ENCODE data around the gene SEMA6A.

The SEMA6A gene

DNA sequence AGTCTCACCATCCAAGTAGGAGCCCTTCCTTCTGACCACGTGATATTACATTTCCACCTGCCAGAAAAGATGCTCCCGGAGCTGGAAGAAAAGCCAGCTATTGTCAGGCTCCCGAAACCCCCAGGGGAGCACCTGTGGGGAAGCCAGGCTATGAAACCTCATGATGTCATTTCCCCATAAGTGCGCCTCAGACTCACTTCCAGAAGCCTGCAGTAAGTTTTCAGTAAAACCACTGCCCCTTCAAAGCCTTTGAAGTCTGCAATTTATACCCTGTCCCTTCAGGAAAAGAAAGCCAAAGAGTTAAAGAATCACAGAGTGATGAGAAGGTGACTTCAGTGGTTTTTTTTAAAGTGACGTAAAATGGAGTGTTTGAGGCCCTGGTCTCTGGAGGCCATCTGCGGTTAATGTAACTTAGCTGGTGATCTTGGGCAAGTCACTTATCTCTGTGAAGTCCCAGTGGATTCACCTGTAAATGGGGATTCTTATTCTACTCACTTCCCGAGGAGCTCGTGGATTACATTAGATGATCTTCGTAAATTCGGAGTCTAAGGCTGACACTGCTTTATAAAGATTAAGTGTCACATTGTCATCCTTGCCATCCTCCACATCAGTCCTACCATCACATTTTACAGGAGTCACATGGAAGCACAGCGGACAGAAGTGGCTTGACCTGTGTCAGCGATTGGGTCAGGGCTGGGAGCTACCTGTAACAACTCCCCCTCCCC lies 2.6 kb upstream of the SEMA6A start:
- no peak for DNase-seq (ENCODE audit: low read depth)

DNA sequence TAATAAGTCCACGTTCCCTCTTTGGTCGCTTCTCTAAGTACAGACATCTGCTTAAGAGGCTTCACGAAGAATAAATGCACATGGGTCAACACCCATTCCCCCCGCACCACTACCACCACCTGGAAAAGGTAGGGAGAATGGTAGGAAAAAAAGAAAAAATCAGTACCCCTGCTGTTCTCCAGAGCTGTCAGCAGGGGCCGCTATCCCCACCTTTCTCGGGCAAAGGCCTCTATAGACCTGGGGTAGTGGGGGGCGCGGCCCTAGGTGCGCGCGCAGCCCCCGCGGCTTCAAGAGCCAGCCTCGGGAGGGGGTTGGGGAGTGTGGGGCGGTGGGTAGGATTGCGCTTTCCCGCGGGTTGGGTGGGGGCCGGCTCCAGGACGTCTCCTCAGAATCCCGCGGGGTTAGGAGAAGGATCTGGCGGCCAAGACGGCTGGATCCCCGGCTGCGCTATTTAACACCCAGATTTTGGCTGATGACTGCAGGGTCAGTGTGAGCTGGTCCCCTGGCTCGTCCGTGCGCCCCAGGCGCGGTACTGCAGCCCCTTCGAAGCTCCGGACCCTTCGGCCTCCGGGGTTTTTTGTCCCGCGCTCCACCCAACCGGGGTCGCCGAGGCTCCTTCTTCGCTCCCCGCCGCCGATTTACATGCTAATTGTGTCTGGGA lies 1.6 kb upstream of the SEMA6A start:
- peak; percentile 47 for DNase-seq (ENCODE audit: low read depth)

DNA sequence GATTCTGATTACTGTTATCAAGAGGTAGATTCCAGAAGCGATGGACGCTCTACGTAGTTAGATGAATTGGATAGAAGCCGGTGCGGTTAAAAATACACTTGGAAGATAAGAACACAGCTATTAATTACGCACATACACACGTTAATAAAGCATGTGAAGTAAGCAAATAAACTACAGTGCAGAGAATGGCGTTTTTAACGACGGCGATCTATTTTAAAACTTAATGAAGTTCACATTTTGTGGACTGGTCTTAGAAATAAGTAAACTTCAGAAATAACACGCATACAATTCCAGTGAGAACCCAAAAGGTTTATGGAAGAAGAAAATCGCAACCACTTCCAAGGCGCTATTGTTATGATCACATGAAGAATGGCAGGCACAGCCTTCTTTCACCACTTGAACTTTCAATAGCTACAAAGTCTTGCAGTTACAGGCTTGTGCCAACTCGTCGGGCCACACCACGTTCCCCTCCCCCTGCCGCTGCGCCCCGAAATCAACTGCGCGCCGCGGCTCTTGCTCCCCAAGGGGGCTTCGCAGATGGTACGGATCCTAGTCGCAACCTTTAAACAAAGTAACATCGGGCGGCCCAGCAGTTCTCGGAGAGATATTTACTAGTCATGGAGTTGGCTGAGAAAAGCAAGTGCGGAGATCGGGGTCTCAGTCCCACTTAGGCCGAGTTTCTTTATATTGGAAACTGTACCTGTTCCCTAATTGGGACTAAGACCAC lies 866 bp upstream of the SEMA6A start:
- DNase-seq (ENCODE audit: low read depth): peak; percentile 11

DNA sequence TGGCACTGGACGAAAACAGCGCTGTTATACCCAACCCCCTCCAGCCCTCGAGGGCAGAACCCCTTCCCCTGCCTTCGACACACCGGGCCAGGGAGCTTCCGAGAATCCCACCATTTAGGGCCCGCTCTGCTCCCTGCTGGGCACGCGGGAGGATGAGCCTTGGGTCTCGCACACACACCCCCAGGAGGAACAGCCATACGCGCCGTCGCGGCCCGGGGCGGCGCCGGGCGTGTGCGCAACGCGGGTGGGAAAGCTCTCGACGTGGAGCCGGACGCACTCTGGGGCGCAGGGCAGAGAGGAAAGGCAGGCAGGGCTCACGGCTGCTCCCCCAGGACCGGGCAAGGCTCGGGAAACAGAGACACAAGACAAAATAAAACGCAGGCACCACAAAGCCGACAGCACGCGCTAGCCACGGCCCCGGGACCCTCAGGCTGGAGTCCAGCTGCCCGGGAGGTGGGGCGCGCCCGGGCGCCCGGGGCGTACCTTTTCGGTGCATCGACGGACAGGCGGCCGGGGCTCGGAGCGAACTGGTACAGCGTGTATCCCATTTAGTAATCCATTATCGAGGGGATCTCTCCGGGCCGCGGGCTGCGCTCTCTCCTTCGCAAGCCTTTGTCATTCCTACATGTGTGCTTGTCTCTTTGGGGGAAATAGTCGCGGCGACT lies 789 bp downstream of the SEMA6A start:
- DNase-seq (ENCODE audit: low read depth): no peak

DNA sequence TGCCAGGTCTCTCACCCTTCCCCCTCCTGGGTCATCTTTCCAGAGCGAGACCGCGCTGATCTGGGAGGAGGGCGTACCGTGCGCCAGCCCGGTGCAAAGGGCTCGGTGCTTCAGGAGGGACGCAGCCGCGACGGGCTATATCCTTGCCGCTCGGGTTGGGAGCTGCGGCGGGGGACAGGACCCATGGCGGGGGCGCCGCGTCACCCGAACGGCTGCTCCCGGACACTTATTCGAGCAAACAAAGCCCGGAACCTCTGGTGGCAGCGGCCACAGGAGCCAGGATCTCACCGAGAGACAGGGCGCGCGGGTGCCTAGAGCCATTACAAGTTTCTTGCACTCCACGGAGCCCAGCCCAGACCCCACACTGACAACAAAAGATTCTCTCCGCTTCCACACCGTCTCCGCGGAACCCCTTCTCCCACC lies 1.3 kb downstream of the SEMA6A start:
- no peak for DNase-seq (ENCODE audit: low read depth)

DNA sequence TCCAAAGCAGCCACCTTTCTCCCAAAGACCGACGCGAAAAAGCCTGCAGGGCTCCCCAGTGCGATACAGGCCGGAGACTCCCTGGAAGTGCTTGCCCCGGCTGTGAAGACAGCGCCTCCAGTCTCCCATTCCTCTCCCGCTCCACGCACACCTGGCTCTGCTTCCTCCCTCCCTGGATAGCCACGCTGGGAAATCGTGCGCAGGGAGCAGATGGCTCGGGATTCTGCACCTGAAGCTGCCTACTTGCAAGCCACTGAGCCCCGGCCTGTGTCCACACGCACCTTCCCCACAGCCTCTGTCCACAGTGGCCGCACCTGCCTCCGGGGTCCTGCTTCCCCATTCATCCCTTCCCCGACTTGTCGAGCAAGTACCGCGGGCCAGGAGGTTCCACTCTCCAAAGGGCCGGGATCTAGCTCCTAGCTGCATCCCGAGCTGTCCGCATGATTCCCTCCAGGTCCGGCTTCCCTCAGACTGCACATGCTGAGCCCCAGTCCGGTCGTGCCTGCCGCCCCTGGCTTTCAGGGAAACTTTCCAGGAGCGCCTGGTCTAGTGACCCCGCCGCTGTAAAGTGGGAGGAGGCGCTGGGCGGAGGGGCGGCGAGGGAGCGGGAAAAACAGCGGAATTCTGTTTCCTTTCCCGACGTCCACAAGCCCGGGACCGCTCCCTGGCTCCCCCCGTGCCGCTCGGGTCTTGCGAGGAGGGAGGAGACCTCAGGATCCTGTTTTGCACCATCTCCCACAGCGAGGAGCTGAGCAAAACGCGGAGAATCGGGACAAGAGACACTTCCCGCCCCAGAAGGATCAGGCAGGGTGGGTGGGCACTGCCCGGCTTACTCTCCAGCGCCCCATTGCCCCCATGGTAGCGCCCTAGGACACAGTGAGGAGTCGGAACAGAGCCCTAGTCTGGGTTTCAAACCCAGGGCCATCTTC lies 2.0 kb downstream of the SEMA6A start:
- no peak for DNase-seq (ENCODE audit: low read depth)

DNA sequence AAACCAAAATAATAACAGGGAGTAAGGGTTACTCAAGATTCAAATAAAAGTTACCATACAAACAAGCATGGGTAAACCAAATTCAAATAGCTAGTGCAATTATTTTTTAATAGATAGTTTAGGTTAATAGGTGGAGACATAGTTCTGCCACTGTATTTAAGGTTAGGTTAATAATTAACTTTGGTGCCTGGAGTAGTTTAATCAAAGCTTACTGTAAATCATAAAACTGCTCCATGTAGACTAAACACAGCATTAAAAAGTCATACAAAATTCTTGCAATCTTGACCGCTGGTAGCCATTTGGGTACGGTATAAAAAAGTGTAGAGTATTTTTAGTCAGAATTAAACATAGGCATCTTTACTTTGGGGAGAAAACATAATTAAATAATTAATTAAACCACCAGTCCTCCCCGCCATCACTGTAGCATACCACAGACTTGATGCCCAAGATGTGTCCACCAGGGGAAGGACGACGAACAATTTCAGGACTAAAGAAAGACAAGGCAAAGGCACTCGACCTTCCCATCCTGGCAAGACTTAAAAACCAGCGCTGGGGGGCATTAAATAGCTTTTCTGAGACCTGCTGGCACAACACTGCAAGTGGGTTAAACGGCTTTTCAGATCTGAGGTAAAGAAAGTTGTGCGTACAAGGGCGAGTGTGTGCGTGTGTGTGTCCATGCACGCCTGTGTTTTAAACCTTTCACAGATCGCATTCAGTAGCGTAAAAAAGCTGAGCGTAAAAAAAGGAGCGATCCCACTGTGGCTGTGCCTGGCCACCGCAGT lies 2.9 kb downstream of the SEMA6A start:
- no peak for DNase-seq (ENCODE audit: low read depth)

DNA sequence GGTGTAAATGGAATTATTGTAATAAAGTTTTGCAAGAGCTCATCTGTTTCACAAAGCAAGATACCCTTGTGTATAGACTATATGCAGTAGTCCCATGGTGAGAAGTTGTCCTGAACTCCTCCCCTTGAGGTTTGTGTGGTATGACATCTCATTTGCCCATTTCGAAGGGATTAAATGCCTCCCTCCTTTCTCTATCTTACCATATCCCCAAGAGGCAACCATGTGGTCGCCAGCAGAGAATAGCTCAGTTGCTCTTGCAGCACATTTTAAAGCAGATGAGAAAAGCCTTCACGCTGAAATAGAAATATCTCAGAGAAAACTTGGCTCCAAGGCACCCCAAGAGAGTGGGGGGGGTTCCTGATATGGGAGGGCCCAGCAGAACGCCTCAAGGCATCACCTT lies 4.6 kb downstream of the SEMA6A start:
- no peak for DNase-seq (ENCODE audit: low read depth)

DNA sequence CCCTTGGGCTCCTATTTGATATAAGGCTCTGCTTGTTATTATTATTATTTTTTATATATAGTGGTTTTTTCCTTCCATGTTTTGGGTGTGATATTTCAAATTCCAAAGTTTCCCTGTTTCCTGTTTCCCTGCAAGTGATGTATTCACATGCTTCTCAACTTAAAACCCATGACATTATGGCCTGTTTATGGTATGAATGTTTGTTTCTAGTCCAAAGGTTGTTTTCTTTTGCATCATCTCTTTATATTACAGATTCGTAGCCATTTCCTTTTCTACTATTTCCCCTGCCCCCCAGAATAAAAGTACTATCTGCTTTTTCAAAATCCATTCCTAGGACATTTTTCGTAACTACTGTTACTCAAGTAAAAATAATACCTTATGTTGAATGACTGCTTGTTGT lies 7.5 kb downstream of the SEMA6A start:
- DNase-seq (ENCODE audit: low read depth): no peak

DNA sequence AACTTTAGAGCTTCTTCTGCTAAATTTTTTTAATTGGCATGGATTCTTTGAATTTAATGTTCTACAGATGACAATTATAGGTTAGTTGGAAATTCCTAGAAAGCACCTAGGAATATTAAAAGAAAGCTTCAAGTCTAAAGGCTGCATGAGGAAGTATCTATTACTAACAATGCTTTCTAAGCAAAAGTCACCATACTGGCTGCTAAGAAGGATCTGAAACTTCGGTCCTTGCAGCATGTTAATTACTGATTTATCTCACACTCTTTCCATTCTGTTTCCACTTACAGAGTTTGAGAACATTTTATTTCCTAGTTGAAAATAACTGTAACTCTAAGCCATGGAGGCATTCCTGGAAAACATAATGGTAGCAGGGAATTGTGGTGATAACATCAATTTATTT lies 8.4 kb downstream of the SEMA6A start:
- no peak for DNase-seq (ENCODE audit: low read depth)

DNA sequence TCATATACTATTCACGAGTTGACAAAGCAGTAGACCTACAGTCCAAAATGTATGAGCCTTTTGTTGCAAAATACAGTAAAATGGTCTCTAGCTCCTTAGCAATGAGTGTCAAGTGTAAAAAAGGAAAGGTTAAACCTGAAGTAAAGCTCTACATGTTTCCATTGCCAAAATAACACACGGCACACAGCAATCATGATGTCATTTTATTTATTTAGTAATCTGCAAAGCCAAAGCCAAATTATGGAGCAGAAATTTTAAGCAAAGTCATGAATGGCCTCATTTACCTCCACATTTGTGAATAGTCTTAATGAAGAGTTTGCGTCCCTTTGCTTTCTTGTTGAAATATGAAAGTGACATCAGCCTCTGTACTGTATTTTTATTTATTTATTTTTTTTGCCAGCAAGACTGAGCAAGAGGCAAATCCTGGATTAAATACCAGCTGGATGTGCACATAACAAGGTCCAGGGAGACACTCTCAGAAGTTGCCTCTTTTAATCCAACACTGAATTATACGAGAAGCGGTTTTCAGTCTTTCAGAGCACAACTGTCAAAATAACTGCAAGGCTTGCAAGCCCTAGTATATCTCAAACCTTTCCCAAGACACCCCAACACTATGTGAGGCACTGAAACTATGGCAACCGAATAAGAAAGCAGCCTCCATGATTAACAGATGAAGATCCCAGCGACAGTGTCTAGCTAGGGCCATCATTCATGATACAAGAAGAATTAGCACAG lies 9.7 kb downstream of the SEMA6A start:
- no peak for DNase-seq (ENCODE audit: low read depth)

DNA sequence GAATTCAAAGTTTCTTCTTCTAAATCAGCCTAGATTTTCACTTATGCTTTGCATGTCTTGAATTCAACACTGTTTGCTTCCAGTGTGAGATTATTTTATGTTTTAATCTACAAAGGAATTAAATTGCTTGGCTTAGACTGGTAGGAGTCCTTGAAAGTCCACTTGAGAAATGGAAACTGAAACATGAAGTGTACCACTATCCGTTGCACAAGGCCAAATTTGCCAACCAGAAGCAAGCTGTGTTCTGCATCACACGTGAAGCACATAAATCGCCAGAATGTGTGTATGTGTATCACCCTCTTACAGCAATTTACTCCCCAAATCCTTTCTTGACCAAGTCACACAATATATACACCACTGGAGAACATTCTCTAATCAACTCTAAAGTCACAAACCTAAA lies 10.3 kb downstream of the SEMA6A start:
- no peak for DNase-seq (ENCODE audit: low read depth)

DNA sequence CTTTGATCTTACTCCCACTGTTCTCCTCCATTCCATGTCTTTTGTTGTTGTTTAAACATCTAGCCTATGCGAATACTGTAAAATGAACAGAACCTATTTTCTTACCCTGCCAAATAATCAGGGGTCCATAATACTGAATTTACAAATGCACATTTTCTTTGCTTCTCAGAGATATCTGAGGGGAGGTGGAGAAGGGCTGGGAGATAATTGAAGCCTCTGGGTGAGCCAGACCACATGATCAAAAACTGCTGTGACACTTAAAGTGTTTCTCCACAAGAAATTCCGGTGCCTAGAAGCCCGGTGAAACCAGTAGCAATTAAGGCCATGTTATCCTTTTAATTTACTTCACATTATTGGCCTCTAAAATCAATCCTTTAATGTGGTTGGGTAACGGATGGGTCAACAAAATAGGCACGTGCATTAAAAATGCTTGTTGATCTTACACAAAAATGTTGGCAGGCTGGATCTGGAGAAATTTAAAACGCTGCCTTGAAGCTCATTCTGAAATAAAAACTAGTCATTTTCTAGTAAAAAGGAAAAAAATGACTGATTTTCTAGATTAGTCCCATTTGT lies 10.8 kb downstream of the SEMA6A start:
- DNase-seq (ENCODE audit: low read depth): no peak

DNA sequence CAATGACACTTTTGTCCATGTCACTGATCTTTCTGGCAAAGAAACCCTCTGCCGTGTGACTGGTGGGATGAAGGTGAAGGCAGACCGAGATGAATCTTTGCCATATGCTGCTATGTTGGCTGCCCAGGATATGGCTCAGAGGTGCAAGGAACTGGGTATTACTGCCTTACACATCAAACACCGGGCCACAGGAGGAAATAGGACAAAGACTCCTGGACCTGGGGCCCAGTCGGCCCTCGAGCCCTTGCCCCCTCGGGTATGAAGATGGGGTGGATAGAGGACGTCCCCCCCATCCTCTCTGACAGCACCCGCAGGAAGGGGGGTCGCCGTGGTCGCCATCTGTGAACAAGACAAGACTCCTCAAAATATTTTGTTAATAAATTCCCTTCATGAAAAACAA lies 12.0 kb downstream of the SEMA6A start:
- DNase-seq (ENCODE audit: low read depth): no peak

DNA sequence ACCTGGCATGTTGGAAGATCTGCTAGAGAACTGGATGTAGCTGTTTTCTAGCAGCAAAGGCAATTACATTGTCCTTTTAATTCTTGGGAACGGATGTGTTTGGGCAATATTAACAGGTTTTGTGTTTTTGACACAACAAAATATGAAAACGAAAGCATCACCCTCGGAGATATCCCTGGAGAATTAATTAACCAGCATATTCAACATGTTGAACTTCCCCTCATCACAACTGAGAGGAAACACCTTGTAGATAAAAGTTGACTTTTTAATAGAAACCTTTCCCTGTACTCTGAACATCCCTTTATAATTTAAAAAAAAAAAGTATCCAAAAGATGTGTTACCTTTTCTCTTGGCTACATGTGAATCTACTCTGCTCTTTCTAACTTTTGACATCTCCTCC lies 13.0 kb downstream of the SEMA6A start:
- DNase-seq (ENCODE audit: low read depth): no peak

DNA sequence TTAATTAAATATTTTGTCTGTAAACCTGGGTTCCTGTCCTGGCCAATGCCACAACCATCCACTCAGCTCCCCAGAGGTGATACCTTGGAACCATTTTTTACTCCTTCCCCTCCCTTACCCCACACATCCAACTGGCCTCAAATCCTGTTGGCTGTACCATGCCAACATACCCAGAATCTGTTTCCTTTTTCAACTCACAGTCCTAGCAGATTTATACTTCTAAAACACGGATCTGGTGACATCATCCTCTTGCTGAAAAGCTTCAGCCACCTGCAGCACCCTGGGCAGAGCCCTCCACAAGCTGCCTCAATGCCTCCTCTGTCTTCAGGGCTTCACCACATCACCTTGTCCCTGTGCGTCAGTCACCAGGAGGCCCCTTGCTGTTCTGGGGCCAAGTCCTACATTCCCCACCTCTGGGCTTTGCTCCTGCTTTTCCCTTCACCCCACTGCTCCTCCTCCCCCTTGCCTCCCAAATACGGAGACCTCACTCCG lies 14.9 kb downstream of the SEMA6A start:
- no peak for DNase-seq (ENCODE audit: low read depth)

DNA sequence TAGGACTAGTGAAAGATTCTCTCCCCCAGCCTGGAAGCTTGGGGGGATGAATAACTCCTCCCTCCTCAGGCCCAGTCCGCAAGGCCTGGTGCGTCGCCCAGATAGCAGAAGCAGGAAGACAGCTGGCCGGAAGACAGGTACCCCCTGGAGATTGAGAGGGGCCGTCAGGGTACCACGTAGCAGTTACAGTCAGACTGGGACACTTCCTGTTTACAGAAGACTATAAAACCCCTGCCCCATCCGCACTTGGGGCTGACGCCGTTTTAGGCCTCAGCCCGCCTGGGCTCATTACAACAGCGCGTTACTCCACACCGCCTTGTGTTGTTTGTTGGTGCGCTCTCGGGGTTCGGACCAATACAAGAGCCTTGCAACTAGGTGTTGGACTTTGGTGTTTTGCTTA lies 15.4 kb downstream of the SEMA6A start:
- DNase-seq (ENCODE audit: low read depth): no peak

DNA sequence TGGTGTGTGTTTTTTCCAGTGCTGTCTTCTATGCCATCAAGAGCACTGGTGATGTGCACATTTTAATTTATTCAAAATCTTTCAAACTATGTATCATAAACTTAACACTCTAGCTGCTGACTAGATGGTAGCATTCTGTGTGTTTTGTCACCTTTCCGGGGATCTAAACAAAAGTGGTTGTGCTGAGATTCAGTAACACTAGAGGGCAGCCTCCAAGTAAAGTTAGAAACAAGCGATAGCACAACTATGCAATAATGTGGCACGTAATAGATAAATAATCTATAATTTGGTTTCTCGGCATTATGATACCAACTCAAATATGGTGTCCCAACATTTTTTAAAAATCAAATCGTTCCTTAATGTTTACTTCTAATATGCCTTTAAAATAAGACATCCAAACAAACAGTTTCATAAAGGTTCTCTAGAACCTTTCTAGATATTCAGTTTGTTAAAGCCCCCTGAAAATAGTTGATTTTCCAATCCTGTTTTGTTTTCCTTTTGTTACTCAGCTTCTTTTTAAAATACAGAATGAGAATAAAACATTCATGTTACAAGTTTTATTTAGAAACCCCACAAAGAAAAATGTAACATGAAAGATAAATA lies 16.9 kb downstream of the SEMA6A start:
- no peak for DNase-seq (ENCODE audit: low read depth)

DNA sequence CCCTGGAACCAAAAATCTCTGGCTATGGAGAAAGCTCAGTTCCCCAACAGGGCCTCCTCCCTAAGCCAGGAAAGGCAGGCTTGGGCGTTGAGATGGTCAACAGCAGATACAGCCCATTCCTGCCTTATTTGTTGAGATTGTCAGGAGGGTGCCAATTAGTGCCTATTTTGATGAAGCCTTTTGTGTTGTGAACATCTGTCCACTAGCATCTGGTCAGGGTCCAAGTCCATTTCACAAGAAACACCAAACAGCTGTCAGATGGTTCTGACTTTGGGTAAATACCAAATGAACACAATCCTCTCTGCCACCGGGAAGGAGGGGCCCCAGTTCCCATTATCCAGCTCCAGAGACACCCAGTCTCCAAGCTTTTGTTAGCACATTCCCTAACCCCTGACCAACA lies 19.9 kb downstream of the SEMA6A start:
- no peak for DNase-seq (ENCODE audit: low read depth)

Data from activated T-cell treated with anti-CD3 and anti-CD28 coated beads for 48 hours (primary cell).